Measurements from ENCODE around the gene METTL3. TPM values are rescaled to one million over a fixed set of nuclear protein-coding genes. Genes with fewer than 3 reads are reported as not detected.

METTL3 gene
- total and polyA plus RNA-seq, 2 of the 13 experiments (the other 11 are each of a cell fraction or from before 2014, with no cell fraction given): 123 to 130 TPM

DNA sequence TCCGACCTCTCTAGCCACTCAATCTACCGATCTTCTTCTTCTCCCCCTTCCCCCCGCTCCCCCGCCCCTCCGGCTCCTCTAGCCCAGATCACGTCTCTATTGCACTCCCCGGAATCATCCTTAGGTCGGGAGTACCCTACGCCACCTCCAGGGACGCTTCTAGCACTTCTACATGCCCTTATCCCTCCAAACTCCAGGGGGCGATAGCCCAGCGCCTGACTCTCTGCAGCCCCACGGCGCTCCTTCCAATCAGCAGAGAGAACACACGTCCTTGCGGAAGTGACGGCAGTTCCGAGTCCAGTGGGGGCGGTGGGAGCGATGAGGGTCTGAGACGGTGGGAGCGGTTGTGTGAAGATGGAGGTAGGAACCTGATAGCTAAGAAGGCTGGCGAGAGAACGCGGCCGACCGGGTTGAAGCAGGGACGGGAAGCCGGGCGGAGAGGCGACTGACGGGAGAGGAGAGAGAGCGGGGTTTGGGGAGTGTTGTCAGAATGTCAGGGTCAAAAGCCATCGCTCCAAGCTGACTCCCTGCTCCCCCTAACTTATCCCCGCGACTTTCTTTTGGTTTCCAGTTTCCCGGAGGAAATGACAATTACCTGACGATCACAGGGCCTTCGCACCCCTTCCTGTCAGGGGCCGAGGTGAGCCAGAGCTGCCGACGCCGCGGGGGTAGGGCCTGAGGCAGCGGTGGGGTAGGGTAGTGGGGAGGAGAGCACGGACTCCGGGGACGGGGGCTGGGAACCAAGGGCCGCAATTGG, 34.0 kb downstream of the METTL3 start, which contains the start of the genes RAB2B and TOX4 (continued):
- TF ChIP-seq, protein P1, sequence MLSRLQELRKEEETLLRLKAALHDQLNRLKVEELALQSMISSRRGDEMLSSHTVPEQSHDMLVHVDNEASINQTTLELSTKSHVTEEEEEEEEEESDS (CRISPR knock-in tag; IDR thresholded peaks at IDR 0.05; ENCODE audit: borderline replicate concordance): no peak
- TF ChIP-seq AGO2 (optimal IDR thresholded peaks at IDR 0.05; ENCODE audit: low read depth, low read length) (no peak), KDM5B (CRISPR knock-in tag; IDR thresholded peaks at IDR 0.05; ENCODE audit: borderline replicate concordance) (peak; percentile 88; the same call in 1 of the 2 replicates), CEBPG (CRISPR knock-in tag; IDR thresholded peaks at IDR 0.05) (peak; percentile 24; the same call in 1 of the 2 replicates), ZNF460 (CRISPR knock-in tag; IDR thresholded peaks at IDR 0.05; ENCODE audit: borderline replicate concordance) (0 out of 2 replicates have a peak, but pooled peaks have one; percentile 47), MAFG (CRISPR knock-in tag; IDR thresholded peaks at IDR 0.05) (no peak), HOXA5 (CRISPR knock-in tag; IDR thresholded peaks at IDR 0.05) (peak; percentile 92), ZNF572 (CRISPR knock-in tag; IDR thresholded peaks at IDR 0.05) (no peak), ZNF124 (CRISPR knock-in tag; IDR thresholded peaks at IDR 0.05) (peak; percentile 54), KMT2A (CRISPR knock-in tag; IDR thresholded peaks at IDR 0.05) (peak; percentile 97), ZNF790 (CRISPR knock-in tag; IDR thresholded peaks at IDR 0.05; ENCODE audit: borderline replicate concordance) (peak; percentile 74; the same call in 1 of the 2 replicates), BORCS8-MEF2B (CRISPR knock-in tag; IDR thresholded peaks at IDR 0.05) (peak; percentile 97), ATAD3A (CRISPR knock-in tag; IDR thresholded peaks at IDR 0.05) (no peak), KLF9 (CRISPR knock-in tag; IDR thresholded peaks at IDR 0.05; ENCODE audit: low read depth) (no peak), KLF6 (CRISPR knock-in tag; IDR thresholded peaks at IDR 0.05) (peak; percentile 81), ZNF264 (CRISPR knock-in tag; IDR thresholded peaks at IDR 0.05) (0 out of 2 replicates have a peak, but pooled peaks have one; percentile 66), REL (CRISPR knock-in tag; conservative IDR thresholded peaks at IDR 0.05) (peak; percentile 76; the same call in 1 of the 2 replicates)
- TF ChIP-seq, protein P2, sequence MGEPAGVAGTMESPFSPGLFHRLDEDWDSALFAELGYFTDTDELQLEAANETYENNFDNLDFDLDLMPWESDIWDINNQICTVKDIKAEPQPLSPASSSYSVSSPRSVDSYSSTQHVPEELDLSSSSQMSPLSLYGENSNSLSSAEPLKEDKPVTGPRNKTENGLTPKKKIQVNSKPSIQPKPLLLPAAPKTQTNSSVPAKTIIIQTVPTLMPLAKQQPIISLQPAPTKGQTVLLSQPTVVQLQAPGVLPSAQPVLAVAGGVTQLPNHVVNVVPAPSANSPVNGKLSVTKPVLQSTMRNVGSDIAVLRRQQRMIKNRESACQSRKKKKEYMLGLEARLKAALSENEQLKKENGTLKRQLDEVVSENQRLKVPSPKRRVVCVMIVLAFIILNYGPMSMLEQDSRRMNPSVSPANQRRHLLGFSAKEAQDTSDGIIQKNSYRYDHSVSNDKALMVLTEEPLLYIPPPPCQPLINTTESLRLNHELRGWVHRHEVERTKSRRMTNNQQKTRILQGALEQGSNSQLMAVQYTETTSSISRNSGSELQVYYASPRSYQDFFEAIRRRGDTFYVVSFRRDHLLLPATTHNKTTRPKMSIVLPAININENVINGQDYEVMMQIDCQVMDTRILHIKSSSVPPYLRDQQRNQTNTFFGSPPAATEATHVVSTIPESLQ (CRISPR knock-in tag; conservative IDR thresholded peaks at IDR 0.05): no peak
- TF ChIP-seq, protein P3, sequence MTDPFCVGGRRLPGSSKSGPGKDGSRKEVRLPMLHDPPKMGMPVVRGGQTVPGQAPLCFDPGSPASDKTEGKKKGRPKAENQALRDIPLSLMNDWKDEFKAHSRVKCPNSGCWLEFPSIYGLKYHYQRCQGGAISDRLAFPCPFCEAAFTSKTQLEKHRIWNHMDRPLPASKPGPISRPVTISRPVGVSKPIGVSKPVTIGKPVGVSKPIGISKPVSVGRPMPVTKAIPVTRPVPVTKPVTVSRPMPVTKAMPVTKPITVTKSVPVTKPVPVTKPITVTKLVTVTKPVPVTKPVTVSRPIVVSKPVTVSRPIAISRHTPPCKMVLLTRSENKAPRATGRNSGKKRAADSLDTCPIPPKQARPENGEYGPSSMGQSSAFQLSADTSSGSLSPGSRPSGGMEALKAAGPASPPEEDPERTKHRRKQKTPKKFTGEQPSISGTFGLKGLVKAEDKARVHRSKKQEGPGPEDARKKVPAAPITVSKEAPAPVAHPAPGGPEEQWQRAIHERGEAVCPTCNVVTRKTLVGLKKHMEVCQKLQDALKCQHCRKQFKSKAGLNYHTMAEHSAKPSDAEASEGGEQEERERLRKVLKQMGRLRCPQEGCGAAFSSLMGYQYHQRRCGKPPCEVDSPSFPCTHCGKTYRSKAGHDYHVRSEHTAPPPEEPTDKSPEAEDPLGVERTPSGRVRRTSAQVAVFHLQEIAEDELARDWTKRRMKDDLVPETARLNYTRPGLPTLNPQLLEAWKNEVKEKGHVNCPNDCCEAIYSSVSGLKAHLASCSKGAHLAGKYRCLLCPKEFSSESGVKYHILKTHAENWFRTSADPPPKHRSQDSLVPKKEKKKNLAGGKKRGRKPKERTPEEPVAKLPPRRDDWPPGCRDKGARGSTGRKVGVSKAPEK (CRISPR knock-in tag; IDR thresholded peaks at IDR 0.05; ENCODE audit: borderline replicate concordance): no peak
- TF ChIP-seq, protein P4, sequence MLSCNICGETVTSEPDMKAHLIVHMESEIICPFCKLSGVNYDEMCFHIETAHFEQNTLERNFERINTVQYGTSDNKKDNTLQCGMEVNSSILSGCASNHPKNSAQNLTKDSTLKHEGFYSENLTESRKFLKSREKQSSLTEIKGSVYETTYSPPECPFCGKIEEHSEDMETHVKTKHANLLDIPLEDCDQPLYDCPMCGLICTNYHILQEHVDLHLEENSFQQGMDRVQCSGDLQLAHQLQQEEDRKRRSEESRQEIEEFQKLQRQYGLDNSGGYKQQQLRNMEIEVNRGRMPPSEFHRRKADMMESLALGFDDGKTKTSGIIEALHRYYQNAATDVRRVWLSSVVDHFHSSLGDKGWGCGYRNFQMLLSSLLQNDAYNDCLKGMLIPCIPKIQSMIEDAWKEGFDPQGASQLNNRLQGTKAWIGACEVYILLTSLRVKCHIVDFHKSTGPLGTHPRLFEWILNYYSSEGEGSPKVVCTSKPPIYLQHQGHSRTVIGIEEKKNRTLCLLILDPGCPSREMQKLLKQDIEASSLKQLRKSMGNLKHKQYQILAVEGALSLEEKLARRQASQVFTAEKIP (CRISPR knock-in tag; IDR thresholded peaks at IDR 0.05; ENCODE audit: borderline replicate concordance): no peak
- TF ChIP-seq, protein P5, sequence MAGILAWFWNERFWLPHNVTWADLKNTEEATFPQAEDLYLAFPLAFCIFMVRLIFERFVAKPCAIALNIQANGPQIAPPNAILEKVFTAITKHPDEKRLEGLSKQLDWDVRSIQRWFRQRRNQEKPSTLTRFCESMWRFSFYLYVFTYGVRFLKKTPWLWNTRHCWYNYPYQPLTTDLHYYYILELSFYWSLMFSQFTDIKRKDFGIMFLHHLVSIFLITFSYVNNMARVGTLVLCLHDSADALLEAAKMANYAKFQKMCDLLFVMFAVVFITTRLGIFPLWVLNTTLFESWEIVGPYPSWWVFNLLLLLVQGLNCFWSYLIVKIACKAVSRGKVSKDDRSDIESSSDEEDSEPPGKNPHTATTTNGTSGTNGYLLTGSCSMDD (CRISPR knock-in tag; IDR thresholded peaks at IDR 0.05): no peak
